Measurements from ENCODE around the gene ZNF652. TPM values are rescaled to one million over a fixed set of nuclear protein-coding genes. Genes with fewer than 3 reads are reported as not detected.
"Not testable (repeated sequence)": the region's sequence is repeated elsewhere in the genome, so short reads cannot be mapped to it uniquely, and the experiment has no call there.

Gene ZNF652
- total RNA-seq, 1 experiment from 2014 or later: 29.2 TPM

DNA sequence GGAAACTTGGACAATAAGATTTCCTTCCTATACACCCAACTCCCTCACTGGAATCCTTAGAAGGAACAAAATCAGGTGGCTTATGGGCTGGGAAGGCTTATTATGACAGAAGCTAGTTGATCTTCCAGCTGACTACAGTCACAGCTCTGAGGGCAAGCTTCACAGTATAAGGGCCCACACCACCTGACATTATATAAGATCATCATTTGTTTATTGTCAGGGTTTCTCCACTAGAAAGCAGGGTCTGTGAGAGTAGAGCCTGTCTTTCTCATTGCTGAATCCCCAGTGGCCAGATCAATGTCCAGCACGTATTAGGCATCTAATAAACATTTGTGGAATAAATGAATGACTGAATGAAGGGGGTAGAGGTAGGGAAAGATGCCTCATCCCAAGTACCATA lies 73.7 kb downstream of the ZNF652 start:
- H3K36me3 ChIP-seq: no peaks in the 10 kb centered on the region
- H3K9me3 ChIP-seq (replicated peaks): no peaks in the 10 kb centered on the region
- H3K4me1 ChIP-seq: no peaks in the 10 kb centered on the region
- no peak overlapping the region for H3K27ac ChIP-seq
- no peak for DNase-seq
- no peaks in the 10 kb centered on the region for H3K27me3 ChIP-seq
- no peak overlapping the region for H3K4me3 ChIP-seq

DNA sequence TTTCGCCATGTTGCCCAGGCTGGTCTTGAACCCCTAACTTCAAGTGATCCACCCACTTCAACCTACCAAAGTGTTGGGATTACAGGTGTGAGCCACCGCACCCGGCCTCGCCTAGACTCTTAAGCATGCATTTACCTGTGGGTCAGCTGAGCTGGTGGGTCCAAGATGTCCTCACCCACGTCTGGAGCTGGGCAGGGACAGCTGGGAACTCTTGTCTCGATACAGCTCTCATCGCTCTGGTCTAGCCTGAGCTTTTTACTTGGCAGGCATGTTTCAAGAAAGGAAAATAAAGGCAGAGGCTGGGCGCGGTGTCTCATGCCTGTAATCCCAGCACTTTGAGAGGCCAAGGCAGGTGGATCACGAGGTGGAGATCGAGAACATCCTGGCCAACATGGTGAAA lies 74.6 kb downstream of the ZNF652 start:
- Histone ChIP-seq H3K27ac (no peak overlapping the region), H3K9me3 (replicated peaks) (no peaks in the 10 kb centered on the region), H3K27me3 (no peaks in the 10 kb centered on the region), H3K36me3 (no peaks in the 10 kb centered on the region), H3K4me3 (no peak overlapping the region), H3K4me1 (no peaks in the 10 kb centered on the region)
- DNase-seq: no peak

DNA sequence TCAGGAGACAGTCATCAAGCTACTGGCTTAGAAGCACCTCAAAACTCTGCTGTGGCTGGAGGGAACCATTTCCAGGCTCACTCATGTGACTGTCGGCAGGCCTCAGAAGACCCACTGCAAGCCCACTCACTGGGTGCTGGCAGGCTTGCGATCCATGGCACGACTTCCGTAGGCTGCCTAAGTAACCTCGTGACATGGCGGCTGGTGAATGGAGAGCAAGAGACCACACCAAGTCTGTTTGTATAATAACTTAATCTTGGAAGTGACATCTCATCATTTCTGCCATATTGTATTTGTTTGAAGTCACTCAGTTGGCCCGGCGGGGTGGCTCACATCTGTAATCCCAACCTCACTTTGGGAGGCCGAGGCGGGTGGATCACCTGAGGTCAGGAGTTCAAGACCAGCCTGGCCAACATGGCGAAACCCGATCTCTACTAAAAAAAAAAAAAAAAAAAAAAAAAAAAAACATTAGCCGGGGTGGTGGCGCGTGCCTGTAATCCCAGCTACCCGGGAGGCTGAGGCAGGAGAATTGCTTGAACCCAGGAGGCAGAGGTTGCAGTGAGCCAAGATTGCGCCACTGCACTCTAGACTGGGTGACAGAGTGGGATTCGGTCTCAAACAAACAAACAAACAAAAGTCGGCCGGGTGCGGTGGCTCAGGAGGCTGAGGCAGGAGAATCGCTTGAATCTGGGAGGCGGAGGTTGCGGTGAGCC lies 75.6 kb downstream of the ZNF652 start:
- H3K27me3 ChIP-seq; H3K9me3 ChIP-seq (replicated peaks); H3K36me3 ChIP-seq; H3K27ac ChIP-seq; DNase-seq; H3K4me1 ChIP-seq; H3K4me3 ChIP-seq: not testable (repeated sequence)

DNA sequence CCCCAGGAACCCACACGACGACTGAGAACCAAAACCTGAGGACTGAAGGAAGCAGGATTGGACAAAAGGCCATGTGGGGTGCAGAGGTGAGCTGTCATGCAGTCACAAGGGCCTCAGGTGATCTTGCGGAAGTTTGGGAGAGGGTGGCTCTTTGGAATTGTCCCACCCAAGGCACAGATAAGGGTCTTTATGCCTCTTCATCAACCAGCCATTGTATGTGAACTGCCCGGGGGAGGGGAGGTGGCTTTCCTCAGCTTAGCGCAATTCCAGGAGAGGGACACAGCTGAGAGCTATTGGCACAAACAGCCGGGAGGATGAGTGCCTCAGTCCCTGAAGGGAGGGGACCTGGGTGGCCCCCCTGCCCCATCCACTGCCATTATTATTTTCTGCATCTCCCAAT lies 76.3 kb downstream of the ZNF652 start:
- Histone ChIP-seq H3K4me3 (no peak overlapping the region), H3K36me3 (no peaks in the 10 kb centered on the region), H3K27me3 (no peaks in the 10 kb centered on the region), H3K27ac (no peak overlapping the region), H3K4me1 (no peaks in the 10 kb centered on the region), H3K9me3 (replicated peaks) (no peaks in the 10 kb centered on the region)
- DNase-seq: no peak

DNA sequence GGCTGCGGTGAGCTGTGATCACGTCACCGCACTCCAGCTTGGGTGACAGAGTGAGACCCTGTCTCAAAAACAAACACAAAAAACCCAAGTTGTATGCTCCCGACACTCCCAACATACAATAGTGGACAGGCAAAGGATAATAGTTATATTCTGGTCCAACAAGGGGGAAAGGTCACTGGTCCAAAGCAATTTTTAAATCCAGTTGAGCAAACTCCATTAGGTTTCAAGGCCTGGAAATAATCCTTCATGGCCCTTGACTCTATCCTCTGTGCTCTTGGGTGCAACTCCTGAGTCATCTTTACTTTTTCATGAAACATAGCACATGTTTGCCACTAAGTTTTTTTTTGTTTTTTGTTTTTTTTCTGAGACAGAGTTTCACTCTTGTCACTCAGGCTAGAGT lies 81.1 kb downstream of the ZNF652 start:
- no peaks in the 10 kb centered on the region for H3K36me3 ChIP-seq
- no peaks in the 10 kb centered on the region for H3K4me1 ChIP-seq
- H3K27ac ChIP-seq: no peak overlapping the region
- DNase-seq: no peak
- H3K4me3 ChIP-seq: no peak overlapping the region
- no peaks in the 10 kb centered on the region for H3K9me3 ChIP-seq (replicated peaks)
- no peaks in the 10 kb centered on the region for H3K27me3 ChIP-seq

DNA sequence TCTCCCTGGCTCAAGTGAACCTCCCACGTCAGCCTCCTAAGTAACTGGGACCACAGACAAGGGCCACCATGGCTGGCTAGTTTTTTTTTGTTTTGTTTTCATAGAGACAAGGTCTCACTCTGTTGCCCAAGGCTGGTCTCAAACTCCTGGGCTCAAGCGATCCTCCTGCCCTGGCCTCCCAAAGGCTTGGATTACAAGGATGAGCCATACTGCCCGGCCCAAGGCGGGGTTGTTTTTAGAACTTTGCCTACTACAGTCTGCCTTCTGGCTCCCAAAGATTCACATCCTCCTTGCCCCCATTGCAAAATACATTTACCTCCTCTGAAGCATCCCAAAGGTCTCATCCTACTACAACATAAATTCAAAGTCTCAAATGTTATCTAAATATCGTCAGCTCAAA lies 82.0 kb downstream of the ZNF652 start:
- Histone ChIP-seq H3K9me3 (replicated peaks) (no peaks in the 10 kb centered on the region), H3K27ac (no peak overlapping the region), H3K27me3 (no peaks in the 10 kb centered on the region), H3K4me1 (no peaks in the 10 kb centered on the region), H3K36me3 (no peaks in the 10 kb centered on the region), H3K4me3 (no peak overlapping the region)
- DNase-seq: no peak

DNA sequence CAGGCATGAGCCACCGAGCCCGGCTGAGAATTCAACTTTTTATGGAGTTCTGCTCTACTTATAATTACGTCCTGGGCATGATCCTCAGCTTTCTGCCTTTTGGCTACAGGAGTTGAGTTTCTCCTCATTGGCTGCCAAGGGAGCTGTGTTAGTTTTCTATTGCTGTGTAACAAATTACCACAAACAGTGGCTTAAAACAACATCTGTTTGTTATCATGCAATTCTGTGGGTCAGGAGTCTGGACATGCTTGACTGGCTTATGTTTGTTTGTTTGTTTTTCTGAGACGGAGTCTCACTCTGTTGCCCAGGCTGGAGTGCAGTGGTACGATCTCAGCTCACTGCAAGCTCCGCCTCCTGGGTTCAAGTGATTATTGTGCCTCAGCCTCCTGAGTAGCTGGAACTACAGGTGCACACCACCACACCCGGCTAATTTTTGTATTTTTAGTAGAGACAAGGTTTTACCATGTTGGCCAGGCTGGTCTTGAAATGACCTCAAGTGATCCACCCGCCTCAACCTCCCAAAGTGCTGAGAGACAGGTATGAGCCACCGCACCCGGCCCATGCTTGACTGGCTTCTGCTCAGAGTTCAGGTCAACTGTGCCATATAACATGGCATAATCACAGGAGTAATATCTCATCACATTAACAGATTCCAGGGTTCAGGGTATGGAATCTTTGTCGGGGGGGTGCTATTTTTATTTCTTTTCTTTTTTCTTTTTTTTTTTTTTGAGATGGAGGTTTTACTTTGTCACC lies 82.6 kb downstream of the ZNF652 start:
- not testable (repeated sequence) for H3K27me3 ChIP-seq; H3K4me3 ChIP-seq; DNase-seq; H3K36me3 ChIP-seq; H3K9me3 ChIP-seq (replicated peaks); H3K4me1 ChIP-seq; H3K27ac ChIP-seq

DNA sequence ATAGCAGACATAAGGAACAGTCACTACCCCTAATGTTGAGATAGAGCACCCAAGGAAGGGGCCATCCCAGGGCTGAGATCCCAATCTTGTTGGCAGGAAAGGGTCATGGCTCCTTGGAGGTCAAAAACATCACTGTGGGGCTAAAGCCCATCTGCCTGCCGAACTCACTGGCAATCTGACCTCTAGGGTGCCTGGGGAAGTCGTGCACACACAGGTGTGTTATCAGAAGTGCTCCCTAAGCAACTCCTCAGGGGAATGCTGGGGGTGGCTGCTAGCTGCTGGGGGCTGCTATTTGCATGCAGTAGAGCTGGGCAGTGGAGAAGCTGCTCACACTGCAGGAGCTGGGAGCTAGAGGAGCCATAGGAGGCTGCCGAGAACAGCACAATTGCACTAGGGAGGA lies 84.0 kb downstream of the ZNF652 start:
- H3K4me1 ChIP-seq: no peaks in the 10 kb centered on the region
- DNase-seq: no peak
- no peaks in the 10 kb centered on the region for H3K27me3 ChIP-seq
- H3K4me3 ChIP-seq: no peak overlapping the region
- no peak overlapping the region for H3K27ac ChIP-seq
- no peaks in the 10 kb centered on the region for H3K36me3 ChIP-seq
- no peaks in the 10 kb centered on the region for H3K9me3 ChIP-seq (replicated peaks)

DNA sequence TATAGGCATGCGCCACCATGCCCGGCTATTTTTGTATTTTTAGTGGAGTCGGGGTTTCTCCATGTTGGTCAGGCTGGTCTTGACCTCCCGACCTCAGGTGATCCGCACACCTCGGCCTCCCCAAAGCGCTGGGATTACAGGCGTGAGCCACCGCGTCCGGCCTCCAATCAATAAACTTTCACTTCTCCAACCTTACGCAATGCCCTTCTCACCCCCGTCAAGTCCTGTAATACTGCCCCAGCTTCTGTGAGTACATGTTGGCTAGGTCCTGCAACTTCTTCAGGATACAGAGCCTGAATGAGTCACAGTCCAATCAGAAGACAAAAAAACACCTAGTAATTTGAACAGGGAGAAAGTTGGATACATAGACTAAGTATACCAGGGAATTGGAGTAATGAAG lies 84.4 kb downstream of the ZNF652 start:
- H3K4me1 ChIP-seq: no peaks in the 10 kb centered on the region
- DNase-seq: no peak
- H3K36me3 ChIP-seq: no peaks in the 10 kb centered on the region
- H3K4me3 ChIP-seq: no peak overlapping the region
- H3K27ac ChIP-seq: no peak overlapping the region
- H3K9me3 ChIP-seq (replicated peaks): no peaks in the 10 kb centered on the region
- H3K27me3 ChIP-seq: no peaks in the 10 kb centered on the region

DNA sequence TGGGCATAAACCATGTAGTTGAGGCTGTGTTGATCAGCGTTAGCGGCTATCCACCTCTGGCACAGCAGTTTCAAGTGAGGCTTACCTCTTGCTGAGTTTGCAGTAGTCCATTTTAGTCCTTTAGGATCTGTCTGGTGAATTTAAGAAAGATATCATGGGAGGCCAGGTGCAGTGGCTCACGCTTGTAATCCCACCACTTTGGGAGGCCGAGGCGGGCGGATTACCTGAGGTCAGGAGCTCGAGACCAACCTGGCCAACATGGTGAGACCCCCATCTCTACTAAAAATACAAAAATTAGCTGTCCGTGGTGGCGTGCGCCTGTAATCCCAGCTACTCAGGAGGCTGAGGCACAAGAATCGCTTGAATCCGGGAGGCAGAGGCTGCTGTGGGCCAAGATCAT lies 86.1 kb downstream of the ZNF652 start:
- H3K4me1 ChIP-seq; H3K27ac ChIP-seq; H3K4me3 ChIP-seq; H3K9me3 ChIP-seq (replicated peaks); H3K36me3 ChIP-seq; DNase-seq; H3K27me3 ChIP-seq: not testable (repeated sequence)

DNA sequence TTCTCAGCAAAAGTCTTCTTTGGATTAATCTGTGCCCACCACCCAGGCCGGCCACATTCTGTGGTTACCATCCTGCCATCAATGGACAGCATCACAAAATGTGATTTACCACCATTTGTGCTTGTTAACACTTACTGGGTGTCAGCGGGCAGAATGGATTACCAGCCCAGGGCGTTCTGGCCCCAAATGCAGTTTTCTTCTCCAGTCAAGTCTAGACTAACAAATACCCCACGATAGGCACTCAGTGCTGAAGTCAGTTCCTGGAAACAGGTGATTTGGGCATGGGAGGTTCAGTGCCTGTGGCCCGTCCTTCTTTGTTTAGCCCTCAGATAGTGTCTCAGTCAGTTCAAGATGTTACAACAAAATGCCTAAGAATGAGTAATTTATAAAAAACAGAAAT lies 92.7 kb downstream of the ZNF652 start:
- no peak for DNase-seq
- Histone ChIP-seq H3K27ac (no peak overlapping the region), H3K27me3 (no peaks in the 10 kb centered on the region), H3K36me3 (no peaks in the 10 kb centered on the region), H3K4me1 (no peaks in the 10 kb centered on the region), H3K4me3 (no peak overlapping the region), H3K9me3 (replicated peaks) (no peaks in the 10 kb centered on the region)

DNA sequence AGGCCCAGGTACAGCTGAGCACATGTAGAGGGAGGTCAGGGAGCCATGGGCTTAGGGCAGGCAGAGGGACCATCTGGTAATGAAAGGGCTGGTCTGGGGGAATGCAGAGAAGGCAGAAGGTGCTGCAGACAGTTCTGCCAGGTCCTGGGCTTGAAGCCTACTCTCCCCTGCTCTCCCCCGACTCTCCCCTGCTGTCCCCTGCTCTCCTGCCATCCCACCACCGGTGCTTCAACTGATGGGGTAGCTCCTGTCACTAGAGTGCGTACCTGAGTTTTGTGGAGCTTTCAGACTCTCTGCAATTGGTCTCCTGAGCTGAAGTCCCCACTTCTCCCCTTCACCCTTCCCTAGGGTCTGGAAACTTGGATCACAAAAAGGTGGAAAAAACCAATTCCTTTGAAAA lies 94.1 kb downstream of the ZNF652 start:
- no peaks in the 10 kb centered on the region for H3K9me3 ChIP-seq (replicated peaks)
- no peaks in the 10 kb centered on the region for H3K4me1 ChIP-seq
- no peak overlapping the region for H3K27ac ChIP-seq
- H3K4me3 ChIP-seq: no peak overlapping the region
- DNase-seq: no peak
- H3K36me3 ChIP-seq: no peaks in the 10 kb centered on the region
- no peaks in the 10 kb centered on the region for H3K27me3 ChIP-seq

DNA sequence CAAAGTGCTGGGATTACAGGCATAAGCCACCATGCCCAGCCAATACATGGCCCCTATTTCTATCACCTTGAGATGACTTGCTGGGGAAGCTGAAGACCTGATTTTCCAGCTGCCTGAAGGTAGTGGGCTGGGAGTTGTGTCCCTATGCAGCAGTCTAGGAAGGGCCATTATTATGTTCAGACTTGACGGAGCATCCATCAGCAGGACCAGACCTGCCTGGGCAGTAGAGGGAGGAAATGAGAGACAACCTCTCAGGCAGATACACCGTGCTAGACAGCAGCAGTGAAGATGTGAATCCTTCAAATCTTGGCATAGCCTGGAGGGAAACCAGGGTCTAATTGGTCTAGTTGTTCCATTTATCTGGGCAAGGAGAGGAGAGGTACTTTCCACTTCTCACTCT lies 95.8 kb downstream of the ZNF652 start:
- Histone ChIP-seq H3K27ac (no peak overlapping the region), H3K27me3 (no peaks in the 10 kb centered on the region), H3K36me3 (no peaks in the 10 kb centered on the region), H3K9me3 (replicated peaks) (no peaks in the 10 kb centered on the region), H3K4me3 (no peak overlapping the region), H3K4me1 (no peaks in the 10 kb centered on the region)
- DNase-seq: no peak

DNA sequence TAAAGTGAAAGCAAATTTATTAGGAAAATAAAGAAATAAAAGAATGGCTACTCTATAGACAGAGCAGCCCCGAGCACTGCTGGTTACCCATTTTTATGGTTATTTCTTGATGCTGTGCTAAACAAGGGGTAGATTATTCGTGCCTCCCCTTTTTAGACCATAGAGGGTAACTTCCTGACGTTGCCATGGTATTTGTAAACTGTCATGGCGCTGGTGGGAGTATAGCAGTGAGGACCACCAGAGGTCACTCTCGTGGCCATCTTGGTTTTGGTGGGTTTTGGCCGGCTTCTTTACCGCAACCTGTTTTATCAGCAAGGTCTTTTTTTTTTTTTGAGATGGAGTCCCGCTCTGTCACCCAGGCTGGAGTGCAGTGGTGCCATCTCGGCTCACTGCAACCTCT lies 100.5 kb downstream of the ZNF652 start:
- H3K36me3 ChIP-seq; H3K4me3 ChIP-seq; H3K9me3 ChIP-seq (replicated peaks); DNase-seq; H3K27ac ChIP-seq; H3K27me3 ChIP-seq; H3K4me1 ChIP-seq: not testable (repeated sequence)

DNA sequence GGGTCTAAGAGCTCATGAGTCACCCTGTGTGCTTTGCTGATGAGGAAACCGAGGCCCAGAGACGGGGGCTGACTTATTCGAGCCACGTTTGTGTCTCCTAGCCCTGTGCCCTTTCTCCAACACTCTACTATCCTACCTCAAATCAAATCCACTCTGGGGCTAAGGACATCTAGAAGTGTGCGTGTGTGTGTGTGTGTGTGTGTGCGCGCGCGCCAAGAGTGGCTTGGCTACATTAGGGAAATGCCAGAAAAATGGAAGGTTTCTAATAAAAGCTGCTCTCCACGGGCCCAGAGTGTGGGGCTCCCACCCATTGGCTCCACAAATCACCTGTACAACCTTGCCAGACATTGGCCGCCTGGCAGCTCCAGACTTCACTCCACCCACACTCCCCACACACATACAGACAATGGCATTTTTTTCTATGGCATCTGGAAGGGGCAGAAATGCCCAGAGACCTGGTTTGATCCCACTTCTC lies 101.2 kb downstream of the ZNF652 start:
- no peak overlapping the region for H3K27ac ChIP-seq
- H3K9me3 ChIP-seq (replicated peaks): no peaks in the 10 kb centered on the region
- H3K27me3 ChIP-seq: no peaks in the 10 kb centered on the region
- H3K4me3 ChIP-seq: peak overlapping the region; percentile 64
- no peaks in the 10 kb centered on the region for H3K4me1 ChIP-seq
- H3K36me3 ChIP-seq: no peaks in the 10 kb centered on the region
- no peak for DNase-seq

Data from SJCRH30 (cell line).